Activated CD4-positive, alpha-beta T cell treated with anti-CD3 and anti-CD28 coated beads, Interleukin-2, amount 50 U/mL, for 16 hours (primary cell): ENCODE results near the gene ARPP19.
A peak's percentile ranks its signal among the peaks of the same experiment; 100 is the strongest.

Experiments
- DNase-seq: peaks from one replicate; pipeline ENCODE4 v3.0.0-alpha.2; 2020

The ARPP19 gene

GRCh38 chr15:52509500-52510245 is 59.2 kb downstream of the ARPP19 start:
- DNase-seq: no peak

GRCh38 chr15:52506549-52506948 is 62.3 kb downstream of the ARPP19 start:
- no peak for DNase-seq

- no peak for DNase-seq
Measured at GRCh38 chr15:52505151-52505550, 63.7 kb downstream of the ARPP19 start.

- peak; percentile 25 for DNase-seq
Measured at GRCh38 chr15:52503788-52504496, 64.9 kb downstream of the ARPP19 start.

GRCh38 chr15:52502608-52503007 is 66.2 kb downstream of the ARPP19 start:
- no peak for DNase-seq

GRCh38 chr15:52499506-52499905 is 69.3 kb downstream of the ARPP19 start:
- no peak for DNase-seq

- DNase-seq: no peak
Measured at GRCh38 chr15:52498706-52499105, 70.1 kb downstream of the ARPP19 start.
